ENCODE data around the gene PIK3R1.

The PIK3R1 gene

DNA sequence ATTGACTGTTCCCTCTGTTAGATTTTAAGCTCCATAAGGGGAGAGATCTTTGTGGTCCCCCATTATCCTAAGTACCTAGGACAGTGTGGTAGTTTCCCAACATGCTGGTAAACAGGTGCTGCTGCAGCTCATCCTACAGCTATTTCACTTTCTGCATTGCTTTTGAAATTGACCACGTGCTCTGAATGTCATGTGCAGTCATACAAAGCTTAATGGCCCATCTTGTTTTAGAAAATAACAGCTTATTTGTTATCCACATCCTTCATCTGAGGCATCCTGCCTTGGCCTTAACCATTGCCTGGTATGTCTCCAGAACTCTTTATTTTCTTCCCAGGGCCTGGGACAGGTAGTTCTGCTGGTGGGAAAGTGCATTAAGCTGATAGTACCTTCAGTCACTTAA, 14.7 kb downstream of the PIK3R1 start:
- no peak for TF ChIP-seq FOXM1 (IDR thresholded peaks at IDR 0.05; ENCODE audit: borderline replicate concordance, low read depth)
- no peak for TF ChIP-seq RAD21 (IDR thresholded peaks at IDR 0.05; ENCODE audit: low read depth)
- TF ChIP-seq, protein P1, sequence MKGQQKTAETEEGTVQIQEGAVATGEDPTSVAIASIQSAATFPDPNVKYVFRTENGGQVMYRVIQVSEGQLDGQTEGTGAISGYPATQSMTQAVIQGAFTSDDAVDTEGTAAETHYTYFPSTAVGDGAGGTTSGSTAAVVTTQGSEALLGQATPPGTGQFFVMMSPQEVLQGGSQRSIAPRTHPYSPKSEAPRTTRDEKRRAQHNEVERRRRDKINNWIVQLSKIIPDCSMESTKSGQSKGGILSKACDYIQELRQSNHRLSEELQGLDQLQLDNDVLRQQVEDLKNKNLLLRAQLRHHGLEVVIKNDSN (IDR thresholded peaks at IDR 0.05): no peak
- no peak for TF ChIP-seq MAX (IDR thresholded peaks at IDR 0.05)
- no peak for TF ChIP-seq NFIC (IDR thresholded peaks at IDR 0.05)
- TF ChIP-seq CREB1 (IDR thresholded peaks at IDR 0.05; ENCODE audit: low read depth): no peak
- no peak for TF ChIP-seq TCF12 (IDR thresholded peaks at IDR 0.05; ENCODE audit: low read depth)
- TF ChIP-seq YY1 (IDR thresholded peaks at IDR 0.05; ENCODE audit: low read depth): no peak
- TF ChIP-seq EGR1 (IDR thresholded peaks at IDR 0.05): no peak
- no peak for TF ChIP-seq REST (IDR thresholded peaks at IDR 0.05; ENCODE audit: low read depth)
- no peak for TF ChIP-seq ZBTB7A (IDR thresholded peaks at IDR 0.05; ENCODE audit: low read depth)
- TF ChIP-seq TEAD4 (IDR thresholded peaks at IDR 0.05): no peak
- TF ChIP-seq EP300 (IDR thresholded peaks at IDR 0.05; ENCODE audit: borderline replicate concordance): no peak

DNA sequence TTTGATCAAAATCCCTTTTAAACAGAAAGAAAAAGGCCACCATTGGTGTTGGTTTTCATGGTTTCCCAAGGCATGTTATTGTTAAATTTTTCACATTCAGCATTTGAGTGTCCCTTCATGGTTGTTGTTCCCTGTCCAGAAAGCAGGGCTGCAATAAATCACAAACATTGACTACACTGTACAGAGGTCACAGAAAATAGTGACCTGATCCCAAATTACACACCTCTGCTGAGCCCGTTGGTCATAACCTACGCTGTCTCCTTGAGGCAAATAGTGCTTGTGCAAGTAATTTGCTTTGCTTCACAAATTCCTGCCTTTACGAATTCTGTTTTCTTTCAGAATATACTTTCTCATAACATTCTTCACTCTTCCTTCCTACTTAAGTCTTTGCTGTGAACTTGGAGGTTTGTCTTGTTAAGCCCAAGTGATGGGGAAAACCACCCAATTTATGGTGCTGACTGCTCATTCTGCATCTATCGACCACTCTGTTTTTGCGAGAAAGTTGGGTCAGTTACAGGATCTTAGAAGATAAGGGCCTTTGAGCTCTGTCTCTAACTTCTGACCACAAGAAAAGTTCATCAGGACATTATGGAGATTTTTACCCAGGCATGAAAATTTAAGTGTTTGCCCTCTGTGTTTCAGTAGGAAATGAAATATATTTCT, 16.0 kb downstream of the PIK3R1 start:
- TF ChIP-seq REST (IDR thresholded peaks at IDR 0.05; ENCODE audit: low read depth) (no peak), TCF12 (IDR thresholded peaks at IDR 0.05; ENCODE audit: low read depth) (no peak), EP300 (IDR thresholded peaks at IDR 0.05; ENCODE audit: borderline replicate concordance) (no peak), TEAD4 (IDR thresholded peaks at IDR 0.05) (no peak), MAX (IDR thresholded peaks at IDR 0.05) (no peak), EGR1 (IDR thresholded peaks at IDR 0.05) (no peak), FOXM1 (IDR thresholded peaks at IDR 0.05; ENCODE audit: borderline replicate concordance, low read depth) (no peak), NFIC (IDR thresholded peaks at IDR 0.05) (no peak)
- TF ChIP-seq, protein P1 (IDR thresholded peaks at IDR 0.05): no peak

DNA sequence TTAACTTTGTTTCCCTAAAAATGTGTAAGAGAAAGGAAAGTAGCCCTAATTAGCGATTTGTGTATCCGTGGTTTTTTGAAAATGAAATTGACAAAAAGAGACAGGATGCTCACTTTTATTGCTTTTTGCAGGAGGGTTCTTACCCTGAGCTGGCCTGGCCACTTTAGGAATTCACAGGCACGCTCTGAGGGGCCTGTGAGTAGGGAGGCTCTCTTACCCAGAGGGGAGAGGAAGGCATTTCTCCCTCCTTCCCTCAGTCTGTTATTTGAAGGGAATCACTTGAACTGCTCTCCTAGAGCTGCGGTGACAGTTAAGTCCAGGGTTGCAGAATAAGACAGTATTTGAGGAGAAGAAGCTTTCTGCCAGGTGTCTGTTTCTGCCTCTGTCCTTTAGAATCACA, 16.7 kb downstream of the PIK3R1 start:
- TF ChIP-seq REST (IDR thresholded peaks at IDR 0.05; ENCODE audit: low read depth) (no peak), MAX (IDR thresholded peaks at IDR 0.05) (no peak), CEBPB (IDR thresholded peaks at IDR 0.05) (no peak)
- TF ChIP-seq, protein P1 (IDR thresholded peaks at IDR 0.05): no peak

GRCh38 chr5:68233075-68233474, 17.5 kb downstream of the PIK3R1 start:
- TF ChIP-seq, protein P1 (IDR thresholded peaks at IDR 0.05): no peak
- no peak for TF ChIP-seq NFIC (IDR thresholded peaks at IDR 0.05)
- no peak for TF ChIP-seq REST (IDR thresholded peaks at IDR 0.05; ENCODE audit: low read depth)
